ENCODE results near the gene PLCB1. TPM values are rescaled to one million over a fixed set of nuclear protein-coding genes. Genes with fewer than 3 reads are reported as not detected.

PLCB1 gene
- total and polyA plus RNA-seq, 2 donors (not counting 3 experiments of a cell fraction or from before 2014, with no cell fraction given), result 10.2 to 53.4 TPM

DNA sequence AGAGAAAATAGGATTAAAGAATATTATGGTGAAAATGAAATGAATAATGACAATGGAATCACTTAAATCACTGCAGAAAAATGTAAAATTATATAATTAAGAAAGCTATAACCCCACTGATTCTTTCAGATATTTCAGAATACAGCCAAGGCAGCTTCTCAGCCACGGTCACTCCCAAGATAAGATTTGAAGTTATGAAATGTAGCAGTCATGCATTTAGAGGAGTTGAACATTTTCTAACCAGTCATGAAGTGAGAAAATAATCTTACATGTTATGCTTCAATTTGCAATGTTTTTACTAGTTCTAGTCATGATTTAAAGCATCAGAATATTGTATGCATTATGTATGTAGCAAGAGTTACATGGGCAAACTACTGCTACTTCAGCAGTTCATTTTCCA lies 13.3 kb upstream of the PLCB1 start:
- no peak overlapping the region for H3K4me3 ChIP-seq (replicated peaks in 1 of 3; ENCODE audit: insufficient read depth in 1 of 3, low read depth in 1 of 3, low read length in 3 of 3)
- no peaks in the 10 kb centered on the region for H3K9me1 ChIP-seq (replicated peaks; ENCODE audit: control insufficient read depth, extremely low read depth, insufficient read depth, low read length)
- H4K20me1 ChIP-seq (replicated peaks; ENCODE audit: control insufficient read depth, extremely low read depth, insufficient read depth, low read length), result no peaks in the 10 kb centered on the region
- no peak overlapping the region for H2AFZ ChIP-seq (ENCODE audit: low read depth, low read length)
- no TSS peak for BruUV-seq (replicated peaks)
- TF ChIP-seq CTCF (IDR thresholded peaks at IDR 0.05; ENCODE audit: extremely low read depth in 1 of 2, insufficient read depth in 1 of 2, low read depth in 1 of 2, low read length in 2 of 2) (no peak), JUN (IDR thresholded peaks at IDR 0.05; ENCODE audit: borderline replicate concordance, insufficient read depth, insufficient read length, low read depth) (no peak), FOS (IDR thresholded peaks at IDR 0.05; ENCODE audit: borderline replicate concordance, insufficient read depth, low read length) (no peak), GATA2 (IDR thresholded peaks at IDR 0.05; ENCODE audit: insufficient read depth, insufficient read length, low read depth, low read length) (no peak), MYC (IDR thresholded peaks at IDR 0.05; ENCODE audit: low read depth, low read length) (no peak), EZH2 (IDR thresholded peaks at IDR 0.05; ENCODE audit: borderline replicate concordance, low read depth, low read length, severe bottlenecking) (no peak), POLR2AphosphoS5 (IDR thresholded peaks at IDR 0.05; ENCODE audit: insufficient read depth, low read depth, low read length) (no peak), POLR2A (IDR thresholded peaks at IDR 0.05; ENCODE audit: low read depth, low read length) (no peak)
- TF ChIP-seq, protein P1, sequence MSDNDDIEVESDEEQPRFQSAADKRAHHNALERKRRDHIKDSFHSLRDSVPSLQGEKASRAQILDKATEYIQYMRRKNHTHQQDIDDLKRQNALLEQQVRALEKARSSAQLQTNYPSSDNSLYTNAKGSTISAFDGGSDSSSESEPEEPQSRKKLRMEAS (IDR thresholded peaks at IDR 0.05; ENCODE audit: insufficient read depth, insufficient read length), result no peak
- H3K36me3 ChIP-seq (ENCODE audit: control insufficient read depth in 2 of 2, extremely low read depth in 1 of 2, insufficient read depth in 2 of 2, low read length in 2 of 2), result no peaks in the 10 kb centered on the region
- FAIRE-seq (no peak), DNase-seq (ENCODE audit: low read depth, low spot score) (no peak)
- no peaks in the 10 kb centered on the region for H3K27me3 ChIP-seq (ENCODE audit: control insufficient read depth in 2 of 2, insufficient read depth in 2 of 2, low read length in 2 of 2)
- no peak overlapping the region for H3K4me2 ChIP-seq (ENCODE audit: insufficient read depth, low read length)
- POLR2A ChIA-PET, result no interaction called here
- CTCF ChIA-PET, result no interaction called here
- H3K9ac ChIP-seq (replicated peaks; ENCODE audit: extremely low read depth, insufficient read depth, low read length), result no peak overlapping the region
- intact Hi-C loops (cut with micrococcal nuclease), result no loop called here
- dilution Hi-C loops (cut with MboI; ENCODE audit: extremely low pct_ligation_motif_present, low sequenced_read_pairs), result no loop called here
- no peaks in the 10 kb centered on the region for H3K9me3 ChIP-seq (replicated peaks; ENCODE audit: control insufficient read depth, insufficient read depth, low read length)
- H3K79me2 ChIP-seq (ENCODE audit: control insufficient read depth, insufficient read depth, low read length), result no peaks in the 10 kb centered on the region
- H3K4me1 ChIP-seq (ENCODE audit: control insufficient read depth, extremely low read depth, insufficient read depth, low read length), result peaks cover 17% of the 10 kb centered on the region
- no peak overlapping the region for H3K27ac ChIP-seq (ENCODE audit: insufficient read depth, low read depth, low read length)
